Measurements from ENCODE around the gene ANKRD63. TPM values are rescaled to one million over a fixed set of nuclear protein-coding genes. Genes with fewer than 3 reads are reported as not detected.

ANKRD63 gene
- total and polyA plus RNA-seq, 2 of the 8 experiments (the other 6 are each of a cell fraction or from before 2014, with no cell fraction given): 0.18 to 0.26 TPM

GRCh38 chr15:40309344-40309862 lies 26.5 kb upstream of the ANKRD63 start (continued):
- TF ChIP-seq RXRA (IDR thresholded peaks at IDR 0.05; ENCODE audit: insufficient read depth, low read depth, low read length) (no peak), KDM4A (IDR thresholded peaks at IDR 0.05; ENCODE audit: low read depth, low read length, severe bottlenecking) (no peak), CHD2 (IDR thresholded peaks at IDR 0.05; ENCODE audit: low read length) (no peak), HDAC6 (IDR thresholded peaks at IDR 0.05; ENCODE audit: low read depth, low read length) (no peak), JUN (IDR thresholded peaks at IDR 0.05; ENCODE audit: low read depth, low read length) (no peak), TAF7 (optimal IDR thresholded peaks at IDR 0.05; ENCODE audit: borderline replicate concordance, low read depth, low read length) (no peak)

Measured in H1 (cell line).